HepG2 (cell line): ENCODE results near the gene ZNFX1. TPM values are rescaled to one million over a fixed set of nuclear protein-coding genes. Genes with fewer than 3 reads are reported as not detected.

Experiments
- ATAC-seq: fragments of 200-7000 bp; cut with Tn5 transposase; 3 replicates; pipeline ENCODE4 v1.9.1; 2020; ENCODE audit warnings: mild to moderate bottlenecking, moderate library complexity
- BruUV-seq: library from RNA; stranded (reverse); fragments of 400-500 nt; replicated peaks from 2 replicates; lab custom pipeline; 2021; lab: Mats Ljungman, UMichigan
- CTCF ChIA-PET: fragments of 300-600 bp; formaldehyde crosslinking; extraction: SDS; loops from one replicate; lab custom pipeline; 2021; ENCODE audit warnings: low total read pairs, inconsistent platforms, low intra/inter-chr PET ratio; lab: Yijun Ruan, JAX
- POLR2A ChIA-PET: fragments of 350-600 bp; sonication (Branson Sonifier 250); formaldehyde crosslinking; loops from one replicate; lab custom pipeline; 2020; ENCODE audit warnings: antibody characterized with exemption, inconsistent platforms; lab: Yijun Ruan, JAX
- DNase-seq: peaks from one replicate; pipeline ENCODE4 v3.0.0-alpha.2; 2015; ENCODE audit warnings: low spot score
- FAIRE-seq: peaks from 3 replicates; lab custom pipeline; 2011; peaks lifted over from hg19 to GRCh38; lab: Jason Lieb, UNC
- H2AFZ ChIP-seq: one replicate; pipeline ENCODE4 v1.6.1; 2011; ENCODE audit warnings: low read length, inconsistent platforms
- H3K27ac ChIP-seq: fragments of 300-600 bp; 3 replicates; pipeline ENCODE4 v1.8.0; 2011; ENCODE audit warnings: mixed run types, mild to moderate bottlenecking, mixed read lengths, low read length, inconsistent platforms; ENCODE audit not compliant: insufficient read depth; ENCODE audit errors: extremely low read length
- H3K27me3 ChIP-seq, 2 experiments: fragments of 200-600 bp in 1 of 2; 2 replicates in 1 of 2; 3 replicates in 1 of 2; pipeline versions ENCODE4 v1.6.0 to v1.8.0; 2011; ENCODE audit warnings: low read length in 2 of 2, mild to moderate bottlenecking in 2 of 2, moderate library complexity in 2 of 2, inconsistent platforms in 1 of 2; ENCODE audit not compliant: insufficient read depth in 2 of 2, control insufficient read depth in 1 of 2
- H3K36me3 ChIP-seq, 2 experiments: fragments of 200-600 bp in 1 of 2; replicated peaks in 1 of 2; 2 replicates in 1 of 2; 3 replicates in 1 of 2; pipeline versions ENCODE4 v1.5.1 to v1.8.0; 2011; ENCODE audit warnings: low read length in 2 of 2, inconsistent platforms in 1 of 2; ENCODE audit not compliant: insufficient read depth in 2 of 2, control insufficient read depth in 1 of 2
- H3K4me1 ChIP-seq: 2 replicates; pipeline ENCODE4 v1.5.1; 2012; ENCODE audit warnings: low read length, inconsistent platforms; ENCODE audit not compliant: insufficient read depth
- H3K4me2 ChIP-seq: 2 replicates; pipeline ENCODE4 v1.6.0; 2011; ENCODE audit warnings: low read depth, low read length, inconsistent platforms
- H3K4me3 ChIP-seq, 3 experiments: fragments of 200-600 bp in 1 of 3; sonication (generic), shearing (Covaris generic) in 1 of 3; replicated peaks in 1 of 3; 2 replicates each; pipeline ENCODE4 v1.5.1; 2011 to 2016; ENCODE audit warnings: low read length in 3 of 3, inconsistent platforms in 2 of 3, low read depth in 2 of 3, mild to moderate bottlenecking in 2 of 3, control low read depth in 1 of 3, mixed read lengths in 1 of 3; ENCODE audit not compliant: insufficient read depth in 1 of 3
- H3K79me2 ChIP-seq: one replicate; pipeline ENCODE4 v1.6.1; 2011; ENCODE audit warnings: low read length, inconsistent platforms; ENCODE audit not compliant: insufficient read depth
- H3K9ac ChIP-seq: 2 replicates; pipeline ENCODE4 v1.6.0; 2011; ENCODE audit warnings: mild to moderate bottlenecking, low read depth, low read length, inconsistent platforms; ENCODE audit not compliant: insufficient read depth
- H3K9me3 ChIP-seq: 2 replicates; pipeline ENCODE4 v1.5.1; 2012; ENCODE audit warnings: mild to moderate bottlenecking, low read length
- H4K20me1 ChIP-seq: 2 replicates; pipeline ENCODE4 v1.6.0; 2011; ENCODE audit warnings: inconsistent platforms, mild to moderate bottlenecking, low read length, moderate library complexity; ENCODE audit not compliant: insufficient read depth
- CHCHD3 ChIP-seq: sonication (generic); formaldehyde crosslinking; IDR thresholded peaks from 2 replicates; pipeline ENCODE4 v1.8.0; 2022; ENCODE audit warnings: mild to moderate bottlenecking, missing genetic modification reagents, moderate library complexity
- CREBL2 ChIP-seq: sonication (generic); formaldehyde crosslinking; IDR thresholded peaks from 2 replicates; pipeline ENCODE4 v1.8.1; 2023; ENCODE audit warnings: missing genetic modification reagents, mild to moderate bottlenecking, borderline replicate concordance
- FOXA3 ChIP-seq: IDR thresholded peaks from 2 replicates; pipeline ENCODE4 v1.6.1; 2016; ENCODE audit warnings: missing genetic modification reagents, missing compliant biosample characterization
- FOXM1 ChIP-seq: sonication (generic); formaldehyde crosslinking; IDR thresholded peaks from 2 replicates; pipeline ENCODE4 v1.5.0; 2020; ENCODE audit warnings: missing genetic modification reagents
- MIXL1 ChIP-seq: IDR thresholded peaks from 2 replicates; pipeline ENCODE4 v1.6.1; 2016
- PHF21A ChIP-seq: sonication (generic); formaldehyde crosslinking; IDR thresholded peaks from 2 replicates; pipeline ENCODE4 v1.5.0; 2020; ENCODE audit warnings: mild to moderate bottlenecking, missing genetic modification reagents
- RFX3 ChIP-seq: IDR thresholded peaks from 2 replicates; pipeline ENCODE4 v1.6.1; 2016; ENCODE audit warnings: missing biosample characterization, missing genetic modification reagents
- SMYD3 ChIP-seq: sonication (generic); formaldehyde crosslinking; IDR thresholded peaks from 2 replicates; pipeline ENCODE4 v1.8.1; 2023; ENCODE audit warnings: mild to moderate bottlenecking, missing genetic modification reagents
- ZNF225 ChIP-seq: sonication (generic); formaldehyde crosslinking; IDR thresholded peaks from 2 replicates; pipeline ENCODE4 v1.4.0; 2020; ENCODE audit warnings: mild to moderate bottlenecking, missing genetic modification reagents
- ZNF432 ChIP-seq: sonication (generic); formaldehyde crosslinking; IDR thresholded peaks from 2 replicates; pipeline ENCODE4 v1.5.0; 2020; ENCODE audit warnings: missing genetic modification reagents, mild to moderate bottlenecking, borderline replicate concordance
- ZNF44 ChIP-seq: sonication (generic); formaldehyde crosslinking; IDR thresholded peaks from 2 replicates; pipeline ENCODE4 v1.5.1; 2020; ENCODE audit warnings: mild to moderate bottlenecking, missing genetic modification reagents
- ZNF510 ChIP-seq: sonication (generic); formaldehyde crosslinking; IDR thresholded peaks from 2 replicates; pipeline ENCODE4 v1.4.0; 2020; ENCODE audit warnings: low read depth, mild to moderate bottlenecking, missing genetic modification reagents
- ZNF616 ChIP-seq: sonication (generic); formaldehyde crosslinking; IDR thresholded peaks from 2 replicates; pipeline ENCODE4 v1.5.0; 2020; ENCODE audit warnings: low read depth, mild to moderate bottlenecking, missing genetic modification reagents
- ZNF780A ChIP-seq: sonication (generic); formaldehyde crosslinking; IDR thresholded peaks from 2 replicates; pipeline ENCODE4 v1.8.0; 2022; ENCODE audit warnings: mild to moderate bottlenecking, missing genetic modification reagents, moderate library complexity
- ZSCAN20 ChIP-seq: sonication (generic); formaldehyde crosslinking; IDR thresholded peaks from 2 replicates; pipeline ENCODE4 v1.4.0; 2020; ENCODE audit warnings: missing genetic modification reagents, mild to moderate bottlenecking, borderline replicate concordance
- WGBS: methylation state at CpG from one replicate; pipeline ENCODE4 v1.1.6; 2017; ENCODE audit warnings: low lambda C conversion rate; 5-methylcytosine and 5-hydroxymethylcytosine counted together
- in situ Hi-C: cut with HindIII; loops from 2 replicates; pipeline ENCODE4 v1.10.0; 2017; ENCODE audit warnings: low pct_unique_long_range_greater_than_20kb; ENCODE audit not compliant: extremely low pct_ligation_motif_present
- intact Hi-C: fragments of 100-400 bp; cut with micrococcal nuclease; formaldehyde crosslinking; loops from one replicate; pipeline ENCODE4 v1.10.0; 2022; ENCODE audit not compliant: unreplicated experiment
- polyA plus RNA-seq, 8 experiments: library from polyadenylated mRNA; depleted of rRNA in 3 of 8; stranded (reverse) in 7 of 8; unstranded in 1 of 8; fragments of >200 nt; fragmentation: Illumina TruSeq in 4 of 8; extraction: Trizol in 4 of 8; gene quantifications; 2 replicates each; pipeline versions ENCODE4 v1.2.1 to v1.2.3, GENCODE V29; 2011 to 2016; ENCODE audit warnings: low read depth in 4 of 8, missing spikeins in 1 of 8, mixed read lengths in 1 of 8; ENCODE audit not compliant: insufficient read depth in 1 of 8
- total RNA-seq, 5 experiments: library from RNA; depleted of rRNA; stranded (reverse); fragments of >200 nt; fragmentation: Illumina TruSeq; extraction: Trizol; gene quantifications; 2 replicates each; pipeline ENCODE4 v1.2.3, GENCODE V29; 2016; ENCODE audit warnings: low read depth in 1 of 5
- TF ChIP-seq, protein P1 (sequence below): sonication (generic); formaldehyde crosslinking; IDR thresholded peaks from 2 replicates; pipeline ENCODE4 v1.4.0; 2020; ENCODE audit warnings: mild to moderate bottlenecking, missing genetic modification reagents
- TF ChIP-seq, protein P2 (sequence below): IDR thresholded peaks from 2 replicates; pipeline ENCODE4 v1.6.1; 2016; ENCODE audit warnings: low read depth

The ZNFX1 gene
- total and polyA plus RNA-seq, 2 of the 13 experiments (the other 11 are each of a cell fraction or from before 2014, with no cell fraction given), result 2.9 to 11.1 TPM

GRCh38 chr20:49279677-49280462 lies 2.0 kb upstream of the ZNFX1 start (continued):
- TF ChIP-seq, protein P1, sequence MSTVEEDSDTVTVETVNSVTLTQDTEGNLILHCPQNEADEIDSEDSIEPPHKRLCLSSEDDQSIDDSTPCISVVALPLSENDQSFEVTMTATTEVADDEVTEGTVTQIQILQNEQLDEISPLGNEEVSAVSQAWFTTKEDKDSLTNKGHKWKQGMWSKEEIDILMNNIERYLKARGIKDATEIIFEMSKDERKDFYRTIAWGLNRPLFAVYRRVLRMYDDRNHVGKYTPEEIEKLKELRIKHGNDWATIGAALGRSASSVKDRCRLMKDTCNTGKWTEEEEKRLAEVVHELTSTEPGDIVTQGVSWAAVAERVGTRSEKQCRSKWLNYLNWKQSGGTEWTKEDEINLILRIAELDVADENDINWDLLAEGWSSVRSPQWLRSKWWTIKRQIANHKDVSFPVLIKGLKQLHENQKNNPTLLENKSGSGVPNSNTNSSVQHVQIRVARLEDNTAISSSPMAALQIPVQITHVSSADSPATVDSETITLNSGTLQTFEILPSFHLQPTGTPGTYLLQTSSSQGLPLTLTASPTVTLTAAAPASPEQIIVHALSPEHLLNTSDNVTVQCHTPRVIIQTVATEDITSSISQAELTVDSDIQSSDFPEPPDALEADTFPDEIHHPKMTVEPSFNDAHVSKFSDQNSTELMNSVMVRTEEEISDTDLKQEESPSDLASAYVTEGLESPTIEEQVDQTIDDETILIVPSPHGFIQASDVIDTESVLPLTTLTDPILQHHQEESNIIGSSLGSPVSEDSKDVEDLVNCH (CRISPR knock-in tag), result no peak
- TF ChIP-seq RFX3 (CRISPR knock-in tag), result 0 out of 2 replicates have a peak, but pooled peaks have one; percentile 5

DNA sequence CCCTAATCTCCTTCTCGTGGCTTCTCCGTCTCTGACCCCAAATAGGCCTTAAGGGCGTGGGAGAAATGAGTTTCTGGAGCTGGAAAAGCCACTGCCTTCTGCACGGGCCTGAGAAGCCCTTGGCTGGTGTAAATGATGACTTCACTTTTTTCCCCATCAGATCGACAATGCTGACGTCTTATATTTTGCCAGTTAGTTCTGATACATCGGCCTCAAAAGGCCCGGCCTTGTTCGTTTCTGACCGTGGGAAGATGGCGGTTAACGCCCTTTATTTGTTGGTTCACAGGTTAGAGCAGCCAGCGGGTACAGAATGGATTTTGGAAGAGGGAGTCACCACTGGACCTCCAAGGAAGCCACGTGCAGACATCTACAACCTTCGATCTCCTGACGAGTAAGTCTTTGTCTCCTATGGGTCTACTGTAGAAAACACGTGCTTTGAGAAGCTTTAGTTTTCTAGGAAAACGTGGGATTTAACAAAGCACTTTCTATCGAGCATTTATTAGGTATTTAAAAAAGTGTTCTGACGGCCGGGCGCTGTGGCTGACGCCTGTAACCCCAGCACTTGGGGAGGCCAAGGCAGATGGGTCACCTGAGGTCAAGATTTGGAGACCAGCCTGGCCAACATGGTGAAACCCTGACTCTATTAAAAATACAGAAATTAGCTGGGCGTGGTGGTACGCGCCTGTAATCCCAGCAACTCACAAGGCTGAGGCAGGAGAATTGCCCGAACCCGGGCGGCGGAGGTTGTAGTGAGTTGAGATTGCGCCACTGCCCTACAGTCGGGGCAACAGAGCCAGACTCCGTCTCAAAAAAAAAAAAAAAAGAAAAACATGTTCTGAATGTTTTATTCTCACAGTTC lies 1.2 kb upstream of the ZNFX1 start:
- CTCF ChIA-PET, result no interaction called here
- no peak for FAIRE-seq
- no peak for TF ChIP-seq ZNF44 (CRISPR knock-in tag)
- TF ChIP-seq ZNF616, result no peak
- TF ChIP-seq ZNF510 (CRISPR knock-in tag), result no peak
- TF ChIP-seq CREBL2 (CRISPR knock-in tag), result no peak
- 0 out of 2 replicates have a peak, but pooled peaks have one; percentile 17 for TF ChIP-seq CHCHD3 (CRISPR knock-in tag)
- TF ChIP-seq FOXM1 (CRISPR knock-in tag), result no peak
- no peak for TF ChIP-seq FOXA3
- TF ChIP-seq PHF21A (CRISPR knock-in tag), result no peak
- TF ChIP-seq, protein P2, sequence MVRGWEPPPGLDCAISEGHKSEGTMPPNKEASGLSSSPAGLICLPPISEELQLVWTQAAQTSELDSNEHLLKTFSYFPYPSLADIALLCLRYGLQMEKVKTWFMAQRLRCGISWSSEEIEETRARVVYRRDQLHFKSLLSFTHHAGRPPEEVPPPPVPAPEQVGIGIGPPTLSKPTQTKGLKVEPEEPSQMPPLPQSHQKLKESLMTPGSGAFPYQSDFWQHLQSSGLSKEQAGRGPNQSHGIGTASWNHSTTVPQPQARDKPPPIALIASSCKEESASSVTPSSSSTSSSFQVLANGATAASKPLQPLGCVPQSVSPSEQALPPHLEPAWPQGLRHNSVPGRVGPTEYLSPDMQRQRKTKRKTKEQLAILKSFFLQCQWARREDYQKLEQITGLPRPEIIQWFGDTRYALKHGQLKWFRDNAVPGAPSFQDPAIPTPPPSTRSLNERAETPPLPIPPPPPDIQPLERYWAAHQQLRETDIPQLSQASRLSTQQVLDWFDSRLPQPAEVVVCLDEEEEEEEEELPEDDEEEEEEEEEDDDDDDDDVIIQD (CRISPR knock-in tag), result no peak
- no peak for TF ChIP-seq MIXL1 (CRISPR knock-in tag)
- no peak; the same call in 1 of the 2 replicates for TF ChIP-seq SMYD3 (CRISPR knock-in tag)
- TF ChIP-seq ZNF780A (CRISPR knock-in tag), result no peak
- no peak for TF ChIP-seq ZSCAN20 (CRISPR knock-in tag)
- no peak for TF ChIP-seq ZNF432
- TF ChIP-seq ZNF225, result no peak

More for the DNA sequence above, 1.2 kb upstream of the ZNFX1 start:
- Histone ChIP-seq H3K27me3 (peaks cover 0 to 4% of the 10 kb centered on the region in 2 experiments; a peak in 1 of 5 replicates), H3K4me1 (peaks cover 62% of the 10 kb centered on the region), H3K36me3 (peaks cover 32 to 53% of the 10 kb centered on the region in 2 experiments), H3K4me3 (peak overlapping the region; percentile 91 to 98 (median 93)), H3K27ac (peak overlapping the region; percentile 91), H3K9ac (peak overlapping the region; percentile 99), H3K4me2 (peak overlapping the region; percentile 96), H4K20me1 (peaks cover 55% of the 10 kb centered on the region), H3K9me3 (no peaks in the 10 kb centered on the region), H2AFZ (no peak overlapping the region), H3K79me2 (peaks cover 83% of the 10 kb centered on the region)
- in situ Hi-C loops (no loop called here), intact Hi-C loops (loop anchor here (5.0 kb wide), 2 partner anchors 92 to 462 kb away; partner anchors contain the start of gene STAU1)
- ATAC-seq (no peak), DNase-seq (peak; percentile 52)
- TSS peak; percentile 61 for BruUV-seq
- POLR2A ChIA-PET, result interaction anchor here (0.7 to 6.0 kb wide), 7 partner anchors 8 to 305 kb away, joined by 3 to 46 read pairs (median 6); partner anchors contain the start of gene DDX27
- WGBS, result under 1% methylated on average over 33 of the region's 33 CpGs
